Posterior cingulate gyrus (tissue), 11 donors: Measurements from ENCODE around the gene PSD2.

Source experiments
- DNase-seq, 10 donors: peaks; one replicate each; pipeline versions ENCODE4 v3.0.0 to v3.0.0-alpha.2; 2020 to 2021; ENCODE audit warnings: mixed read lengths in 3 of 10
- intact Hi-C: fragments of 100-400 bp; cut with DNase I; formaldehyde crosslinking; loops from one replicate; pipeline ENCODE4 v1.15.1; 2023

The PSD2 gene

GRCh38 chr5:139807647-139808030, 12.0 kb downstream of the PSD2 start:
- intact Hi-C loops, result loop anchor here (5.0 kb wide), 1 partner anchor 35 kb away; no protein-coding TSS in a partner anchor
- DNase-seq, result peak in 2 of 10 donors; percentile 31 to 39

DNA sequence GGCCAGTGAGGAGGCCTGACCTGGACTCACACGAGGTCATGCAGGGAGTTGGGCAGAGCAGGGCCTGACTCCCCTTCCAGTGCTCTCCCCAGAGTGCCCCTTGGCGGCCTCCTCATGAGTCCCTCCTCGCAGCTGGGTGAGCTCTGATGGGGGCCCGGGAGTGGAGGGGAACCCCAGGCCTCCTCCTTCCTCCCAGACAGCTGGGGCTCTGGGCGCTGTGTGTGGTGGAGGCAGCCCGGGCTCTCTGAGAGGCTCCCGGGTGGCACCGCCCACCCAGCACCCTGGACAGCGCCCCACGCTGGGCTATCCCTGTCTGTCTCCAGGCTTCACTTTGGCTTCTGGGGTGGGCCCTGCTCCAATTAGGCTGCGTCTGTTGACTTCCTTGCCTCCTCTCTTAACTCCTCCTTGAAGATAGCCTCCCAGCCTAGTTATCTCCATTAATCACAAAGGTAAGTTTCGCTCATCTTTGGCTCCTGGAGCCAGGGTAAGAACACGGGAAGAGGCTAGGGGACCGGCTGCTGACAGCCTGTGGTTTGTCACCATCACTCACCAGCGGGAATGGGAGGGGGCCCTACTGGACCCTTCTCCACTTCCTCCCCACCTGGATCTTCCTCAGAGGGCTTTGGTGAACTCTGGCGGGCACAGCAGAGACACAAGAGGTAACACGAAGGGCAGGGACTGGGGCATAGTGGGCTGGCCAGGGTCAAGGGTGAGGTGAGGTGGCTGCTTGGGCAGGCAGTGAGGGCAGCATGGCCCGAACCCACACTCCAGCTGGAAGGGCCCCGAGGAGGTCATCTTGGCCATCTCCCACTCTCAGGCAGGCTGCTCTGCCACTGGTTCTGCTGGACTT, 13.1 kb downstream of the PSD2 start:
- DNase-seq, result peak in 2 of 10 donors; percentile 73 to 85
- intact Hi-C loops, result loop anchor here (5.0 kb wide), 1 partner anchor 34 kb away; no protein-coding TSS in a partner anchor

DNA sequence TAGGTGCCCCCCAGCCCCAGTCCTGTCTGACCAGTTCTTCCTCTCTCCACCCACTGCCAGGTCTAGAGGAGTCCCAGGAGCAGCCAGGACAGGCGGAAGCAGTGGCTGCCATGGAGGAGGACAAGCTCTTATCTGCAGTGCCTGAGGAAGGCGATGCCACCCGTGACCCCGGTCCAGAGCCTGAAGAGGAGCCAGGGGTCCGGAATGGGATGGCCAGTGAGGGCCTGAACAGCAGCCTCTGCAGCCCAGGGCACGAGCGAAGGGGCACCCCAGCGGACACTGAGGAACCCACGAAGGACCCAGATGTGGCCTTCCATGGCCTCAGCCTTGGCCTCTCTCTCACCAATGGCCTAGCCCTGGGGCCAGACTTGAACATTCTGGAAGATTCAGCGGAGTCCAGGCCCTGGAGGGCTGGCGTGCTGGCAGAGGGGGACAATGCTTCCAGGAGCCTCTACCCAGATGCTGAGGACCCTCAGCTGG, 13.8 kb downstream of the PSD2 start:
- intact Hi-C loops, result loop anchor here (5.0 kb wide), 1 partner anchor 33 kb away; no protein-coding TSS in a partner anchor
- peak in 1 of 10 donors; percentile 76 for DNase-seq

DNA sequence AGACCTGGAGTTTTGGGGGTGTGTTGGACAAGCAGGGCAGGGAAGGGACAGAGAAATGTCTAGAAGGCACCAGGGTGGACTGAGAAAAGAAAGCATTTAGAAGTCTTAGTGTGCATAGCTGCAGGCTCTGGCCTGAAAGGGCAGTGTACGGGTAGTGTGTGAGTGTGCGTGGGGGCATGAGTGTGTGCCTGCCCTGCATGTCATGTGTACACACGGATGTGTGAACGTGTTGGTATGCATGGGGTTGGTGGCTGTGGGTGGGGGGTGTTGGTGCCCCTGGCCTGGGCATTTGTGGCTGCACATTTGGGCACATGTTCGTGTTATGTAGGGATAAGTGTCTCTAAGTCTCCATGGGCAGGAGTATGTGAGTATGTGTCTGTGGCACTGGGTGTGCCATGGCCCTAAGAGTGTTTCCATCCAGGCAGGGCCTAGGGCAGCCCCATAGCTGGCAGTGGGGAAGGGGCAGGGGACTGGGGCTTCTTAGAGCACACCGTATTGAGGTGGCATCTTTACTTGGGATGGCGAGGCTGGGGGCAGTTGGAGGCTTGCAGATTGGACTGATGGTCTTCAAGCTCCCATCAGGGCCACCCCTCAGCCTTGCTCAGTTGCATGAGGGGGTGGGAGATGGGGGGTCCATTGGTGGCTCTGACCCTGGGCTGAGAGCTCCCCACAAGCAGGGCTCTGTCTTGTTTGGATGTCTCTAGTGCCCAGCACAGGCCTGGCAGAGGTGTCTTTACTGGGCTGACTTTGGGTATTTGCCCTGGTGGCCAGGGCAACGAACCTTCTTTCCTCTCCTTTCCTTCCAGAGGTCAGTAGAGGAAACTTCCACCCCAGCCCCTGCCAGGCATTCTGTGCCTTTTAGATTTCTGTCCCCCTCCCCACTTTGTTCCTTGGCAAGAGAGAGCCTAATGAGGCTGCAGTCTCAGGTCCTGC, 15.0 kb downstream of the PSD2 start:
- intact Hi-C loops, result no loop called here
- peak in 2 of 10 donors; percentile 75 for DNase-seq

GRCh38 chr5:139811274-139811607, 15.6 kb downstream of the PSD2 start:
- DNase-seq, result no peak
- intact Hi-C loops, result no loop called here

DNA sequence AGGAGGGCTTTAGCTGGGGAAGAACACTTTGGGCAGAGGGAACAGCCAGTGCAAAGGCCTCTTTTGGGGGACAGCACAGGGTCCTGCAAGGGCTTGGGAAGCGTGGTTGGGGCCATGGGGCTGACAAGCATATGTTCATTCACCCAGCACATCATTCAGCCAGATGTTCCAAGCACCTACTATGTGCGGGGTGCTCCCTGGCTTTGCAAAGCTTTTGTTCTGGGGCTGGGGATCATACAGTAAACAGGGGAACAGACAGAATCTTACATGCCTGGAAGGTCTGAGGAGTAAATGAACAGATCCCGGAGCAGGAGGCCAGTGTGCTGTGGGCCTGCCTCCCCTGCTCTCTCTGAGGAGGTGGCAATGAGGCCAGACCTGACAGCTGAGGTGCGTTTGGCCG, 16.7 kb downstream of the PSD2 start:
- intact Hi-C loops, result no loop called here
- peak in 1 of 10 donors; percentile 42 for DNase-seq

DNA sequence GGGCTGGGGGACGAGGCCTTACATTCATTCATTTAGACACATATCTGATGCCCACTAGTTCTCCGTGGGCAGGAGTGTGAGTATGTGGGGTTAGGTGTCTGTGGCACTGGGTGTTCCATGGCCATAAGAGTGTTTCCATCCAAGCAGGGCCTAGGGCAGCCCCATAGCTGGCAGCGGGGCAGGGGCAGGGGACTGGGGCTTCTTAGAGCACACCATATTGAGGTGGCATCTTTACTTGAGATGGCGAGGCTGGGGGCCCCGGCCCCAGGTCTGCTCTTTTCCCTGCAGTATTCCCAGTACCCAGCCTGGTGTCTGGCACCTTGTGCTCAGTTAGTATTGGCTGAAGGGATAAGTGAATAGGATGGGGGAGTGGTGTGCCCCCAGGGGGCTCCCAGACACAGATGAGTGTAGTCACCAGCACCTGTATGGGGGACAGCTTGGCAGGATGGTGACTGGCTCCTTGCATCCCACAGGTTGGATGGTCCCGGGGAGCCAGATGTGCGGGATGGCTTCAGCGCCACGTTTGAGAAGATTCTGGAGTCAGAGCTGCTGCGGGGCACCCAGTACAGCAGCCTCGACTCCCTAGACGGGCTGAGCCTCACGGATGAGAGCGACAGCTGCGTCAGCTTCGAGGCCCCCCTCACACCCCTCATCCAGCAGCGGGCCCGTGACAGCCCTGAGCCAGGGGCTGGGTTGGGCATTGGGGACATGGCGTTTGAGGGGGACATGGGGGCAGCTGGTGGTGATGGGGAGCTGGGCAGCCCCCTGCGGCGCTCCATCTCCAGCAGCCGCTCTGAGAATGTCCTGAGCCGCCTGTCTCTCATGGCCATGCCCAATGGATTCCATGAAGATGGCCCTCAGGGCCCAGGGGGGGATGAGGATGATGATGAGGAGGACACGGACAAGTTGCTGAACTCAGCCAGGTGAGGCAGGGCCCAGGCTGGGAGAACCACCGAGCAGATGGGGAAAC, 17.5 kb downstream of the PSD2 start:
- DNase-seq, result peak in 2 of 10 donors; percentile 59 to 78
- intact Hi-C loops, result no loop called here

DNA sequence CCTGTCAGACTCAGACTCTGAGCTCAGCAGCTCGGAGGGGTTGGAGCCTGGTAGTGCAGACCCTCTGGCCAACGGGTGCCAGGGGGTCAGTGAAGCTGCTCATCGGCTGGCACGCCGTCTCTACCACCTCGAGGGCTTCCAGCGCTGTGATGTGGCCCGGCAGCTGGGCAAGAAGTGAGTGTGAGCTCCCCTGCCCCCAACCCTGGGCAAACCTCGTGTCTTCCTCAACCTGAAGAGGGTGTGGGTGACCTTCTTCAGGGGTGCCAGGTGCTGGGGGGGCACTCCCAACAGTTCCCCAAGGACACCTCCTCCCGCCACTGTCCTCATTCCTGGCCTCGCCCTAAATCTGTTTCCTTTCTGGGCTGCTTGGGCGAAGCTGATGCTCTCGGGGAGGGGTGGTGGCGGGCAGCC, 18.6 kb downstream of the PSD2 start:
- intact Hi-C loops, result no loop called here
- peak in 2 of 10 donors; percentile 47 to 81 for DNase-seq

- peak in 2 of 10 donors; percentile 51 to 59 for DNase-seq
- intact Hi-C loops, result no loop called here
Measured at GRCh38 chr5:139814704-139815280, 19.2 kb downstream of the PSD2 start.

DNA sequence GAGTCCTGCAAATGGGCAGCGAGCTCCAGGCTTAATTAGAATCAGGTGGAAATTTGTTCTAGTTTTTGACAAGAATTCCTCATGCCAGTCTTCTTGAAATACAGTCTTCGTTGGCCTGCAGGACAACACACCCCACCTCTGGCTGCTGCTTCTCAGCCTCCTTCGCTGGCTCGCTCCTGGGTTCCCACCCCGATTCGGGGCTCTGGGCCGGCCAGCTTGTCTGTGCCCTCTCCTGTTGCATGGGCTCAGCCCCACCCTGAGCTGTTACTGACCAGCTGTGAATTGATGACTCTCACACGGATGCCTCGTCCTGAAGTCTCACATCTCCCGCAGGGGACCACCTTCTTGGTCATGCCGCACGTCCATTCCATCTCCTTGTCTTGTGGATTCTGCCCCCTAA, 21.0 kb downstream of the PSD2 start:
- peak in 2 of 10 donors; percentile 61 to 66 for DNase-seq
- intact Hi-C loops, result no loop called here

DNA sequence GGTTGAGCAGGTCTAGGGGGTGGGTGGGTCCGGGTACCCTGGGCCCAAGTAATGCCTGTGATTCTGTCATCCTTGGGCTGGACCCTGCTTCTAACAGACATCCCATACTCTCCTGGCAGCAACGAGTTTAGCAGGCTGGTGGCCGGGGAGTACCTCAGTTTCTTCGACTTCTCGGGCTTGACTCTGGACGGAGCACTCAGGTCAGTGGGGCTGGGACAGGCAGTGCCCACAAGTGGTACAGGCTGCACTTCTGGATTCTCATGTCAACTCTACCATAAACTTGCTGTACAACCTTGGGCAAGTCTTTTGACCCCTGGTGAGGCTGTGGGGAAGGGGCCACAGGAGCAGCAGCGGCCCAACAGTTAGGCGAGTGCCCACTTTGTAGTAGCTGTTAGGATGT, 21.8 kb downstream of the PSD2 start:
- intact Hi-C loops, result no loop called here

GRCh38 chr5:139817970-139818369, 22.4 kb downstream of the PSD2 start:
- intact Hi-C loops, result no loop called here

More for the DNA sequence above, 21.8 kb downstream of the PSD2 start:
- DNase-seq, result peak in 1 of 10 donors; percentile 42

GRCh38 chr5:139820130-139820529, 24.5 kb downstream of the PSD2 start:
- intact Hi-C loops, result no loop called here
- DNase-seq, result peak in 1 of 10 donors; percentile 21

More at GRCh38 chr5:139817970-139818369, 22.4 kb downstream of the PSD2 start:
- peak in 2 of 10 donors; percentile 8 to 54 for DNase-seq

GRCh38 chr5:139820606-139821005, 25.0 kb downstream of the PSD2 start:
- DNase-seq, result peak in 1 of 10 donors; percentile 4

GRCh38 chr5:139821806-139822552, 26.4 kb downstream of the PSD2 start:
- intact Hi-C loops, result no loop called here
- DNase-seq, result peak in 1 of 10 donors; percentile 18

More at GRCh38 chr5:139820606-139821005, 25.0 kb downstream of the PSD2 start:
- intact Hi-C loops, result no loop called here

GRCh38 chr5:139822553-139823425, 27.2 kb downstream of the PSD2 start:
- DNase-seq, result peak in 2 of 10 donors; percentile 44 to 66
- intact Hi-C loops, result no loop called here

GRCh38 chr5:139823757-139824355, 28.2 kb downstream of the PSD2 start:
- peak in 1 of 10 donors; percentile 19 for DNase-seq
- intact Hi-C loops, result no loop called here
